Iris pigment epithelial cell (primary cell): ENCODE measurements around the gene AGBL4.

ENCODE experiments used
- DNase-seq: peaks from one replicate; pipeline ENCODE4 v3.0.0-alpha.2; 2011; ENCODE audit warnings: low read depth

AGBL4 gene

DNA sequence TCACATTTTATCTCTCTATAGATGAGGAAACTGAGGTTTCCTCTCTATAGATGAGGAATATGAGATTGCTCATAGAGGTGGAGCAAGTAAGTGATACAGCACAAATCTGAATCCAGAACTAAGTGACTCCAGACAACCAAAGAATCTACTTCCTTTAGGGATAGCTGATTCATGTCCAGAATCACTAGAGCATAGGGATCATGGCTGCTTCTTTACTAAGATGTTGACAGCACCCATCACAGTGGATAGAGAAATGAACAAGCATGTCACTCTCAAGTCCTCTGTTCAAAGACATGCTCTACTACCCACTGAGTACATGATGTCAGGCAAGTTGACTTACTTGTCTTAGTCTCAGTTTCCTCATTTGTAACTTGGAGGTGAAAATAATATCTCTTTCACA lies 1435.7 kb downstream of the AGBL4 start:
- DNase-seq = no peak

DNA sequence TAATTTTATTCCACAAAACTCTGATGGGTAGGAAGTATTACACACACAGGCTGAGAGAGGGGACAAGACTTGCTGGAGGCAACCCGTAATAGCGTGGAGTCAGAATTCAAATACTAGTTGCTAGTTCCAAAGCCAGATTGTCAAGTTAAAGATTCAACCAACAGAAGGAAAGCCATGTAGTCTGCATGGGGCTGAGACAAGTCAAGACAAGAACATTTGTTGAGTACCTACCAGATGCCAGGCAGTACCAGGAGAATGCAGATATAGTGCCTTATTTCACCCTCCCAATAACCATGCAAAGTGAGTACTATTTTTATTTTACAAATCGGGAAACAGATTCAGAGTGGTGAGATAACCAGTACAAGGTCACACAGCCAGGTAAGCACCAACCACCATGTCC lies 1441.3 kb downstream of the AGBL4 start:
- DNase-seq = no peak

DNA sequence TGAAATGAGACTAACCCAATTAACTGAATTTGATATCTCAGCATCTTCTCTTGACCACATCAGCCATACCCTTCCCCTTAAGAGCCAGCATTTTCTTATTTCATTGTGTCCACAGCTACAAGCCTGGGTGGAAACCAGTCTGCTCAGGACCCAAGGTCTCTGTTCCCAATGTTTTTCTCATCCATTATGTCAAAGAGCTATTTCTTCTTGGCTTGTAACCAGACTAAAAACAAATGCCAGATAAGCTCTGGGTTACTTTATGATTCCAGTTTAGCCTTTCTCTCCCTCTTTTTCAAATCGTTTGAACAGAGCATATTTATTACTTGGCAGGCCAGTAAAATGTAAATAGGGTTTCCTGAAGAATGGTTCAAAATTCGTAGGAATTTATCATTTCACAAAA lies 1442.5 kb downstream of the AGBL4 start:
- DNase-seq = no peak

GRCh38 chr1:48576565-48576964 lies 1447.2 kb downstream of the AGBL4 start:
- no peak for DNase-seq

DNA sequence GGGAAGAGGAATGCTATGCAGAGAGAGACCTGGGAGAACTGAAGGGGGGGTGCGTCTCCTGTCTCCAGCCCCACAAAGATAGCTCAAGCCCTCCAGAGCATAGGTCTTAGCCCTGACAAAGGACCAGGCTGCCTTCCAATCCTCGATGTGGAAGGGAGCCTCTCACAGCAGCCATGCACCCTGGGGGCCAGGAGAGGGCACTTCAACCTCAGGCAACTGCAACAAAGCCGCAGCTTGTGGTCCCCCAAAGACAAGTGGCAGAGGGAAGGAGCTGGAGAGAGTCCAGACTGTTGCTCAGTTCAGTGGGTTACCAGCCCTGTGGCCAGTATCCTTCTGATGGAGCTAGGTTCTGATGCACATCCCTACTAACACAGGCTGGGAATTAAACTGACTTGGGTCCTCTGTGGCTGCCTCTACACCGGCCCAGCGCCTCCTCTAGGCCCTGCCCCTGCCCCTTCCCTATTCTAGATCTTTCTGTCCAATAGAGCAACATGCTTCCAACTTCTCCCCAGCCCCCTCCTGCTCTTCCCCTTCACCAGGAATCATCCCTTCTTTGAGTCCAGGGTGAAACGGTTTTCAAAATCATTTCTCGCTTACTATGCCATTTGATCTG lies 1451.0 kb downstream of the AGBL4 start:
- DNase-seq = peak; percentile 53

DNA sequence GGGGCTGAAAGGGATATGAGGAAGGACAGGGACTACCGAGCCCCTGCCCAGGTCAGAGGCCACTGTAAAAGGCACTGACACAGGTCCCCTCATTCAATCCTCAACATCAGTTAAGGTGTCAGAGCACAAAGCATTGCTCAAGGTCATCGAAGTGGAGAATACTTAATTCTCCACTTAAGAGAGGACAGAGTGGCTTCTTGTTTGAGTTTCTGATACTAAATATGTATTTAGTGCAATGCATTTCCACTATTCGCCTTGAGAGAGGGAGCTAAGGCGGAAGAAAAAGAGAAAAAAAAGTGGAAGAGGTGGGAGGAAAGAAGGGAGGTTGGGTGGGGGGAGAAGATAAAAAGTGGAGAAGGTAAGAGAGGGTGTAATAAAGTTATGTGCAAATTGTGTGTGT lies 1451.6 kb downstream of the AGBL4 start:
- DNase-seq = no peak

DNA sequence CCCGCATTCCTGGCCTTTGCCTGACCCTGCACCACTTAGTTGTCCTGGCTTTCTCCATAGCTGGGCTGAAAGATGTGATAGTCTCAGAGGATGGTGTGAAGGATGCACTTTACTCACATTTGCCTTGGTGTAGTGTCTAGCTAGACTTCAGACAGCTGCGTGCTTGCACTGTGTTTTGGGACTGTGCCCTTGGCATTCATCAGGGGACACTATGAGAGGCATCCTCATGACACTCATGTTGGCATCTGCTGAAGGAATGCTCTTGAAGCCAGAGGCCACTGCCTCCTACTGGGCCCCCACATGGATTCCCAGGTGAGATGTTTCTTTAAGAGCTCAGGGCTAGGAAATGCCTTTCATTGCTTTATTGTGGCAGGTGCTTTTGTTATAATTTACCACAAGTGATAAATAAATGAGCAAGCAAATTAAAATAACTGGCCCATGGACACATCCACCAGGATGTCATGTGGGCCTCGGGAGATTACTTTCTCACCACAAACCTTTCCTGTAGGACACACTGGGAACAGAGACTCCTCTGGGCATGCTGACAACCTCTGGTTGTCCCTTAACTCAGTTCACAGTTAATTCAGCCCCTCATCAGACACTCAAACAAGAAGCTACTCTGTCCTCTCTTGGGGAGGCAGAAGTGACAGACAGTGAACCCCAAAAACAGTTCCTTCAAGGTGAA lies 1452.3 kb downstream of the AGBL4 start:
- DNase-seq = no peak

- DNase-seq = no peak
These were observed 1453.2 kb downstream of the AGBL4 start for GRCh38 chr1:48570568-48570967.

DNA sequence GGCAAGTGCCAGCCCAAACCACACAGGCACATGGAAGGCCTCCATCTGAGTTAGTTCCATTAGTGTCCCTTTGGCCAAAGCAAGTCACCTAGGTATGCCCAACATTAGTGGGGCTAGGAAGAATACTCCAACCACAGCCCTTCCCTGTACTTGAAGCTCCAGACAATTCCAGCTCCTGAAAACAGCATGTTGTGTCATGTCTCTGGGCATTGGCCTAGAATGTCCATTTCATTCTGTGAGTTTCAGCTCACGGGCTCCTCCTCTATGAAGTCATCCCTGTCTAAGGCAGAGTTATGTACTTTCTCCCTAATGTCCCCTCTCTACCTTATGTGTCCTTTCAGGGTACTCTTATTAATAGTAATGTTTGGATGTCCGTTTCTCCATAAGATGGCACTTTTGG lies 1455.3 kb downstream of the AGBL4 start:
- DNase-seq = no peak

DNA sequence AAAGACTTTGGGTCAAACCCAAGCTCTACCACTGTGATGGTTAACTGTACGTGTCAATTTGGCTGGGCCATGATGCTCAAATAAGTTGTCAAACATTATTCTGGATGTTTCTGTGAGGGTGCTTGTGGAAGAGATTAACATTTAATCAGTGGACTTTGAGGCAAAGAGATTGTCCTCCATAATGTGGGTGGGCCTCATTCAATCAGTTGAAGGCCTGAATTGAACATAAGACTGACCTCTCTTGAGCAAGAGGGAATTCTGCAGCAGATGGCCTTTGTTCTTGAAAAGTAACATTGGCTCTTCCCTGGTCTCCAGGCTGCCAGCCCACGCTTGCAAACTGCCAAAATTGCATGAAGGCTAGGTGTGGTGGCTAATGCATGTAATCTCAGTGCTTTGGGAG lies 1457.3 kb downstream of the AGBL4 start:
- no peak for DNase-seq

- no peak for DNase-seq
These were observed 1460.7 kb downstream of the AGBL4 start for GRCh38 chr1:48563021-48563420.

DNA sequence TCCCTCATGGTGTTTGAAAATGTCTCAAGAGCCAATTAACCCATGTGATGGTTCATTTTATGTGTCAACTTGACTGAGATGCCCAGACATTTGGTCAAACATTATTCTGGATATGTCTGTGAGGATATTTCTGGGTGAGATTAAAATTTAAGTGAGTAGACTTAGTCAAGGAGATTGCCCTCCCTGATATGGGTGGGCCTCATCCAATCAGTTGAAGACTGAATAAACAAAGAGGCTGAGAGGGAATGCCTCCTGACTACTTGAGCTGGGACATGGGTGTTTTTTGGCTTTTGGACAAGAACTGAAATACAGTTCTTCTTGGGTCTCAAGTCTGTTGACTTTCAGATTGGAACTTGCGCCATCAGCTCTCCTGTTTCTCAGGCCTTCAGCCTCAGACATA lies 1462.3 kb downstream of the AGBL4 start:
- no peak for DNase-seq

DNA sequence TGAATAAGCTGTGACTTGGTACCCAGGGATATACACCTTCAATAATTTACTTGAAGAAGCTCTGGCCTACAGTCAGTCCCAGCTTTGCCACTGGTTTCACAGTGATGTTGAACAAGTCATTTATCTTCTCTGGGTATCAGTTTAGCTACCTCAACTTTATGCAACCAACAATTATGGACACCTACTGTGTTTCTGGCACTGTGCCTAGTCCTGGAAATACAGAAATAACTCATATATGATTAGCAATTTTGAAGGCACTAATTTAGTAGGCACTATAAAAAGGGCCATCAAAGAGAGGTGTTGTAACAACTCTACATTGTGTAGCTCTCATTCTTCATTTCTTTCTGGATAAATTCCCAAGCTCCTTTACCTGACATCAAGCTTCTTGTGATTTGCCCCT lies 1463.2 kb downstream of the AGBL4 start:
- no peak for DNase-seq

DNA sequence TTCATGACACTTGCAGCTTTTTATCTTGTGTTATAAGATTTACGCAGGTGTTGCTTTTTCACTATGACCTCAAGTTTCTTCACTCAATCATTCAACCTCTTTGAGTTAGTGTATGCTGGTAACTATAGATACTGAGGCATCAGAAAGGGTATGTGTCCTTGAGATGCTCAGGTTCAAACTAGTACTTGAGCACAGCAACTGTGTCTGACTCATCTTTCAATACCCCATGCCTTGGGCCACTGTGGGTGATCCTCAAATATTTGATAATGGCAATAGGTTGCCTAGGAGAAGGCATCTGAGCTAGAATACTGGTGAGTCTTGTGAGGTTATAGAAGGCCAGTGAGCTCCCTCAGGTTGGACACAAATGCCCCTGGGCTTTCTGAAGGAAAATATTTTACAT lies 1463.6 kb downstream of the AGBL4 start:
- no peak for DNase-seq

DNA sequence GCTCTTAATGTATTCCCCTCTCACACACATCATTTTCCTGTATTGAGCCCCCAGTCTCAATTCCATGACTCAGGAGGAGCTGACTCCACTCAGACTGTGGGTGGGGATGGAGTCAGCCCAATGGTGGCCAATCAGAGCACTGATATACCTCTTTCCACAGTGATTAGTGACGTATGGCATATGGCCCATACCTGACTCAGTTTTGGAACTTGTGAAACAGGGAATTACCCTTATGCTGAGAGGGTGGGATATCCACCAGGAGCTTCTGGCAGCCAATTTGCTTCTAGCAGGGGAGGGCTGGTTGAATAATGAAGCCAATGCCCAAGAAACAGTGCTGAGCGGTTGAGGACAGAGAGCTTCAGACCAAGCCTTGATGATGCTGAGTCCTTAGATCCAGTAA lies 1465.4 kb downstream of the AGBL4 start:
- no peak for DNase-seq

DNA sequence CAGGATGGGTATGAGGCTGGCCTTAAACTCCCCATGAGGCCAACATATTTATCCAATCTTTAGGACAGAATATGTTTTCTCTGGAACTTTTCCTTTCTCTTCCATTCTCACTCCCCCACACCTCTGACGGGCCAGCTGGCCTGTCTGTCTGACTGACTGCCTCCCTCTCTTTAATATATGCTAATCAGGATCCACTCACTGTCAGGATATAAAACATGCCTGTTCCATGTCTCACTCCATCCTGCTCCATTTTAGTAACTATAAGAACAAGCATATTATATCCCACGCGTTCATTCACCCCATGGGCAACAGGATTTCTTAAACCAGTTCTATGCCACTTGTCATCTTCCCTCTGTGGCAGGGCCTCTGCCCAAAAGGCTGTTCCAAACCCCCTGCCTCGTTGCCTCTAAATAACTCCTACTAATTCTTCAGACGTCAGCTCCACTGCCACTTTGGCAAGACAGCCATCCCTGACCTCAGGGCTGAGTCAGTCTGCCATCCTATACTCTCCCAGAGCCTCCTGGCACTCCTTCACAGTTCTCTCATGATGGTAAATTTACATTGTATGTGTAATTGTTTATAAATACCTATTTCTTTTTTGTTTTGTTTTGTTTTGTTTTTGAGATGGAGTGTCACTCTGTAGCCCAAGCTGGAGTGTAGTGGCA lies 1467.4 kb downstream of the AGBL4 start:
- no peak for DNase-seq

GRCh38 chr1:48555271-48555670 lies 1468.5 kb downstream of the AGBL4 start:
- no peak for DNase-seq

- no peak for DNase-seq
These were observed 1470.7 kb downstream of the AGBL4 start for GRCh38 chr1:48552903-48553606.

GRCh38 chr1:48552420-48552819 lies 1471.3 kb downstream of the AGBL4 start:
- no peak for DNase-seq

DNA sequence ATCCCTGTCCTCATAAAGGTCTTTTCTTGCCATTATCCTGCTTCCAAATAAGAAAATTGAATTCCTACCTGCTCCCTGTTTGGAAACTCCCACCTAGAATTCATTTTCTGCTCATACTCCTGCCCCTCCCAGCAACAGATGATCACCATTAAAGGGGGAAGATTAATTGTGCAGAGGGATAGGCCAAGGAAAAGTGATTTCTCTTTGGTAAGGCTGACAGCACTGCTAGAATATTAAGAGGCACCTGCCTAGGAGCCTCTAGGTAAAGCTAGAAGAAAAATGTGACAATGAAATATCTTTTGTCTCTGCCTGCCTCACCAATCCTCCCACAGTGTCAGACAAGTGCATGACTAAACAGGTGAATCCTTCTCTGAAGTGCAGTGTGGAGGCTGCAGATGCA lies 1474.8 kb downstream of the AGBL4 start:
- no peak for DNase-seq

DNA sequence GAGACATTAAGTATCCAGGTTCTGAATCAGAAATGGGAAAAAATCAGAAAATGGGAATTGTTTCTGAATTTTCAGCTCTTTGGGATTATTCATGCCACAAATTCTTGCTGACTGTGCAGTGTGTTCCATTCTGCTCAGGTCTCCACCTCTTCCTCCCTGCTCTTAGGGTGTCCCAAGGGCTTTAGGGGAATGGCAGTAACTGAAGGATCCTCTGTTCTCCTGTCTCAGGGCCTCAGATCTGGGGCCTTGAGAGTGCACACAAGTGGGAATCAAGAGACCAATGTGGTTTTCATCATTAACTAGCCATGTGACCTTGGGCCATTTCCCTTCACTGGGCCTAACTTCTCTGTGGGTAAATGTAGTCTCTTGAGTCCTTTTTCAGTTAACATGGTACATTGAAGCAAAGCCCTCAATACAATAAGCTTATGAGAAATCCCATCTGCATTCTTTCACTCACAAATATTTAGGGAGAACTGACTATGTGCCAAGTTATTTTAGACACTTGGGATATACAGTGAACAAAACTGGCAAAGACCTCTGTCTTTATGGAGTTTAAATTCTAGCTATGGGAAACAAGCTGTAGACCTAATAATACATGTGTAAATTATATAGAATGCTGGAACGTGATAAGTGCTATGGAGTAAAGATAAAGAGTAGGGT lies 1476.1 kb downstream of the AGBL4 start:
- no peak for DNase-seq

DNA sequence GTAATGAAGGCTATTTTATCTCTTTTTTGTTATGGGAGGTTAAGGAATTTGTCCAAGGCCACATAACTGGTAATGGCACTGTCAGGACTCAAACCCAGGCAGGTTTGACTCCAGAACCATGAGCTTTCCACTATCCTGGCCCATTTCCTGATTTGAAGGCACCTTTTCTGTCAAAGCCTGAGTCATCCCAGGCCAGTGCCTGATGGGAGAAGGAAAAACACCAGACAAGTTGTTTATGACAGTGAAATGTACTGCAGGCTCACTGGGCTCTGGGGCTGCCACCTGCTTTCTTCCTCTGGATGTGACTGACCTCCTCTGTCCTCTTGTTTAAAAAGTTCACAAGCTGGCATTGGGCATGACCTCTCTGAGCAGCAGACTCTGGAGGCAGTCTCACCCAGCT lies 1479.9 kb downstream of the AGBL4 start:
- no peak for DNase-seq

GRCh38 chr1:48540587-48540986 lies 1483.2 kb downstream of the AGBL4 start:
- no peak for DNase-seq
